Epidermal melanocyte (primary cell): ENCODE results near the gene RFX3.

Experiments
- DNase-seq: peaks from one replicate; pipeline ENCODE4 v3.0.0; 2011; ENCODE audit warnings: low spot score; ENCODE audit not compliant: insufficient read length

RFX3 gene

GRCh38 chr9:3285365-3286161, 240.2 kb downstream of the RFX3 start:
- DNase-seq, result no peak

DNA sequence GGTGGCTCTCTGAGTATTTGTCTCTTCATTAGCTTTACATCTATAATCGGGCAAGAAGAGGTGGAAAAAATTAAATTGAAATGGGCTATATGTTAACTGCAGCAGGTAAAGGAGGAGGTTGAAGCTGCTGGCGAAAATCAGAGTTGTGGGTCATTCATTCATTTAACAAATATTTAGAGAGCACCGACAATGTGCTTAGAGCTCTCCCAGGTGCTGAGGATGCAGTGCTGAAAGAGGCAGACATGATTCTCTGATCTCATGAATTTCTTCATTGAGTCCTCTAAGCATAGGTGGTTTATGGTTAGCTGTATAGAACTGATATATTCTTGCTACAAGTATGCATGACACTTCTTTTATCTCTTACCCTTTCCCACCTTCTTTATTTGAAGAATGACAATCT, 243.4 kb downstream of the RFX3 start:
- no peak for DNase-seq

GRCh38 chr9:3281399-3281798, 244.4 kb downstream of the RFX3 start:
- no peak for DNase-seq

DNA sequence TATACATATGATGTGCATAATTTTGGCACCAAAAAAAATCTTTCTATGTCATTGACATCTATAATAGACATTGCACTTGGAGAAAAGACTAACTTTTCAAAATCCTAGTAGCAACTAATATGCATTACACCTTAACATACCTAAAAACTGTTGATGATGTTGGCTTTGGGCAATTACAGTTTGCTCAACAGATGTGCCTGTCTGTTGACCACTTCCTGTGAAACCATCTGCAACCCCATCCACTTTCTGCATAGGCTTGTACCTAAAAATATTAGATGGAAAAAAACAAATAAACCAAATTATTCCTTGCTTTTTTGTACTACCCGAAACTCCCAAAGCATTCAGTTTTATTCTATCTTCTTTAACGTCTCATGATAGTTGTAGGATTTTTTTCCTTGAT, 248.6 kb downstream of the RFX3 start:
- no peak for DNase-seq

- no peak for DNase-seq
Observed at GRCh38 chr9:3271581-3271980, 254.2 kb downstream of the RFX3 start.

GRCh38 chr9:3271157-3271556, 254.6 kb downstream of the RFX3 start:
- no peak for DNase-seq

- no peak for DNase-seq
Observed at GRCh38 chr9:3268223-3268622, 257.6 kb downstream of the RFX3 start.

GRCh38 chr9:3263698-3264097, 262.1 kb downstream of the RFX3 start:
- DNase-seq, result no peak

GRCh38 chr9:3262826-3263529, 262.8 kb downstream of the RFX3 start:
- no peak for DNase-seq

- no peak for DNase-seq
Observed at GRCh38 chr9:3261484-3261883, 264.3 kb downstream of the RFX3 start.

GRCh38 chr9:3256571-3257330, 269.1 kb downstream of the RFX3 start:
- no peak for DNase-seq

DNA sequence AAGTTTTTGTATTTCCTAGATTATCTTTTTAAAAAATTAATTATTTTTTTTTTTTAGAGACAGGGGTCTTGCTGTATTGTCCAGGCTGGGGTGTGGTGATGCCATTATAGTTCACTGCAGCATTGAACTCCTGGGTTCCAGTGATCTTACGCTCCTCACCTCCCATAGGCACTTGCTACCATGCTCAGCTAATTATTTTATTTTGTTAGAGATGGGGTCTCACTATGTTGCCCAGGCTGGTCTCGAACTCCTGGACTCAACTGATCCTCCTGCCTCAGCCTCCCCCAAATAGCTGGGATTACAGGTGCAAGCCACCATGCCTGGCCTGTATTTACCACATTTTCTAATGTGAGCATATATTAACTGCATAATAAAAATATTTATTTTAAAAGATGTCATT, 274.5 kb downstream of the RFX3 start:
- no peak for DNase-seq

DNA sequence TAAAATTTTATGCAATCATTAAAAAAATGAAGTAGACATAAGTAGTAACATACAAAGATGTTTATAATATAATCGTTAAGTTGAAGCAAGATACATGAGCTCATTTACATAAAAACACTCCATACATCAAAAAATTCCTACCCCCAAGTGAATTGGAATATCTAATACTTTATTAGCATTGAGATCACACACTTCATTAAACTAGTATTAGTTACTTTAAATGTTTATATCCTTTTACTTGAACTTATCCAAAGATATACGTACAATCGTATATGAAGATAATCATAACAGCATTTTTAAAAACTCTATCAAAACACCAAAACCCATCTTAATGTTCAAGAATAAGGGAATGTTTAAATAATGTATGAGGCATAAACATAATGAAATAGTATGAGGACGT, 275.1 kb downstream of the RFX3 start:
- DNase-seq, result no peak

DNA sequence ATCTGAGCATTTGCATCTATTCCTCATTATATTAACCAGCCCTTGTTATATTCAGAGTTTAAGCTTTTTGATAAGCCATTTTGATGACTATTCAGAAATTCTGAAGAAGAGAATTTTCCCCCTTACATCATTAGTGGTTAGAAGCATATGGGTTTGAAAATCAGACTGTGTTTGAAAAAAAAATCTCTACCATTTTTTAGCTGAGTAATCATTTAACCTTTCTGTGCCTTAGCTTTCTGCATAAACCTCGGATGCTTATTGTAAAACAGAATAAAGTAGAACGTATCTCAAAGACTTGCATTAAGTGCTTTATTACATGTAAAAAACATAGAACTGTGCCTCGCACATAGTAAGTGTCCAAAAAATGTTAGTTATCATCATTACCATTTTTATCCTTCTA, 278.6 kb downstream of the RFX3 start:
- no peak for DNase-seq

GRCh38 chr9:3246241-3246640, 279.6 kb downstream of the RFX3 start:
- no peak for DNase-seq

DNA sequence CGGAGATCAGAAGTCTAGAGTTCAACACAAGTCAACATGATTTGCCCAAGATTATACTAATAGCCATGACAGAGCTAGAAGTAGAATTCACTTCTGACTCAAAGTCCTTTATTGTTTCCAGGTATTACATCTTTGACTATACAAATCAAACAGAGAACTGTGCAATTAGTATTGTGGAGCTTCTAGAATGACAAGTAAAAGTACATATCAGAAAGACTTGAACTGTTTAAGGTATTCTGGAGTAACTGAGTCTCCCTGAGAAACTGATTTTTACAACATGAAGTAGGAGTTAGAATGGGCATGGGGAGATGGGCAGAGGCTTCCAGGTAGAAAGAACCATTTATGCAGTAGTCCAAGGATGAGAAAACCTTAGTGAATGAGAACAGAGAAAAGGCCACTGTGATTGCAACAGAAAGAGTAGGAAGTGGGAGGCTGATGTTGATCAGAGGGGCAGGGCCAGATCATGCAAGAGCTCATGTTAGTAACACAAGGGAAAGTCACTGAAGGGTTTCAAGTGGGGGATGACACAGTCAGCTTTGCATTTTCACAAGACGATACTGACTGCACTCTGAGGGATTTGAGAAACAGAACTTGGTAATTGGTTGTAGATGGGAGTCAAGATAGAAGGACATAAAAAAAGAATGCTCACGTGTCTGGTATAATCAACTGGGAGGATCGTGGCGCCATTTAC, 280.7 kb downstream of the RFX3 start:
- DNase-seq, result no peak

GRCh38 chr9:3243683-3244082, 282.1 kb downstream of the RFX3 start:
- no peak for DNase-seq

GRCh38 chr9:3241290-3241689, 284.5 kb downstream of the RFX3 start:
- DNase-seq, result no peak

GRCh38 chr9:3240656-3241268, 285.0 kb downstream of the RFX3 start:
- peak; percentile 34 for DNase-seq

- DNase-seq, result no peak
Observed at GRCh38 chr9:3239240-3239639, 286.6 kb downstream of the RFX3 start.

DNA sequence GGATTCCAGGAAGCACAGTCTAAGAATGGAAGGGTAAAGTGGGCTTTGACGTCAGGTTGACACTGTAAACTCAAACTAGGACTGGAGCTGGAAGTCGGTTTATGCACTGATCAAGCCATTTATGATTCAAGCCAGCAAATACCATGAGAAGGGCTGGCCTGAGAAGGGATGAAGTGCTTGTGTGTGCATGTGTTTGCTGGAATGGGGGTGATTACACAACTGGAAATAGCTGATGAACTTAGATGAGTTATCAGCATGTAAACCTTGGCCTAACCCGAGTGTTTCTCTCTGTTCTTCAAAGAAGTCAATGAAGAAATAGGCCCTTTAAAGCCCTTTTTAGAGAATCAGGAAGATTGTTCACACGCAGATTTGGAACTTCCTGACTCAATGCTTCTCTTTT, 287.6 kb downstream of the RFX3 start:
- DNase-seq, result no peak
